Activated naive CD4-positive, alpha-beta T cell treated with anti-CD3 and anti-CD28 coated beads for 36 hours (primary cell): ENCODE data around the gene GABRQ. TPM values are rescaled to one million over a fixed set of nuclear protein-coding genes. Genes with fewer than 3 reads are reported as not detected.
"Not testable (repeated sequence)": the region's sequence is repeated elsewhere in the genome, so short reads cannot be mapped to it uniquely, and the experiment has no call there.

ENCODE experiments used
- CTCF ChIA-PET: fragments of 350-600 bp; sonication (Branson Sonifier 250); formaldehyde crosslinking; loops from one replicate; lab custom pipeline; 2021; ENCODE audit warnings: antibody characterized with exemption; lab: Charles Lee
- DNase-seq: peaks from one replicate; pipeline ENCODE4 v3.0.0-alpha.2; 2020
- H3K27ac Mint-ChIP-seq: one replicate; pipeline ENCODE4 v1.8.0; 2021; ENCODE audit warnings: mild to moderate bottlenecking, mixed read lengths
- H3K27me3 Mint-ChIP-seq: one replicate; pipeline ENCODE4 v1.8.0; 2021; ENCODE audit warnings: low read depth, mixed read lengths
- H3K36me3 Mint-ChIP-seq: one replicate; pipeline ENCODE4 v1.8.0; 2021; ENCODE audit warnings: low read depth, mixed read lengths
- H3K4me1 Mint-ChIP-seq: one replicate; pipeline ENCODE4 v1.8.0; 2021; ENCODE audit warnings: low read depth, mixed read lengths
- H3K4me3 Mint-ChIP-seq: one replicate; pipeline ENCODE4 v1.8.0; 2021; ENCODE audit warnings: mild to moderate bottlenecking, moderate library complexity, mixed read lengths
- H3K9me3 Mint-ChIP-seq: one replicate; pipeline ENCODE4 v1.8.0; 2021; ENCODE audit warnings: mixed read lengths
- intact Hi-C: fragments of 100-400 bp; cut with micrococcal nuclease; formaldehyde crosslinking; loops from one replicate; pipeline ENCODE4 v1.15.1; 2023
- total RNA-seq, 2 experiments: library from RNA; stranded (reverse); gene quantifications; one replicate each; pipeline ENCODE4 v1.2.3, GENCODE V29; 2021

GABRQ gene
- total RNA-seq, 2 experiments from 2014 or later, result 0.05 TPM; not detected in 1

- DNase-seq, CTCF ChIA-PET: not testable (repeated sequence)
Measured at GRCh38 chrX:152681012-152681411, 43.3 kb downstream of the GABRQ start.

GRCh38 chrX:152697952-152698931, 60.5 kb downstream of the GABRQ start, which contains the start of gene MAGEA3:
Gene MAGEA3, plus strand, starts transcription at chrX:152698794. Its CDS starts 2,039 bp downstream, at chrX:152700833.
- H3K4me1 Mint-ChIP-seq, CTCF ChIA-PET, DNase-seq, H3K27me3 Mint-ChIP-seq, intact Hi-C loops, H3K4me3 Mint-ChIP-seq, H3K27ac Mint-ChIP-seq, H3K9me3 Mint-ChIP-seq, H3K36me3 Mint-ChIP-seq: not testable (repeated sequence)

More at GRCh38 chrX:152681012-152681411, 43.3 kb downstream of the GABRQ start:
- H3K4me3 Mint-ChIP-seq, H3K27me3 Mint-ChIP-seq, H3K9me3 Mint-ChIP-seq, H3K4me1 Mint-ChIP-seq, H3K36me3 Mint-ChIP-seq, H3K27ac Mint-ChIP-seq, intact Hi-C loops: not testable (repeated sequence)

DNA sequence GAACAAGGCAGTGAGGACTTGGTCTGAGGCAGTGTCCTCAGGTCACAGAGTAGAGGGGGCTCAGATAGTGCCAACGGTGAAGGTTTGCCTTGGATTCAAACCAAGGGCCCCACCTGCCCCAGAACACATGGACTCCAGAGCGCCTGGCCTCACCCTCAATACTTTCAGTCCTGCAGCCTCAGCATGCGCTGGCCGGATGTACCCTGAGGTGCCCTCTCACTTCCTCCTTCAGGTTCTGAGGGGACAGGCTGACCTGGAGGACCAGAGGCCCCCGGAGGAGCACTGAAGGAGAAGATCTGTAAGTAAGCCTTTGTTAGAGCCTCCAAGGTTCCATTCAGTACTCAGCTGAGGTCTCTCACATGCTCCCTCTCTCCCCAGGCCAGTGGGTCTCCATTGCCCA, 62.7 kb downstream of the GABRQ start:
- CTCF ChIA-PET, H3K4me1 Mint-ChIP-seq, intact Hi-C loops, H3K9me3 Mint-ChIP-seq, H3K27ac Mint-ChIP-seq, DNase-seq, H3K27me3 Mint-ChIP-seq, H3K36me3 Mint-ChIP-seq, H3K4me3 Mint-ChIP-seq: not testable (repeated sequence)

- H3K4me3 Mint-ChIP-seq, CTCF ChIA-PET, H3K27me3 Mint-ChIP-seq, H3K36me3 Mint-ChIP-seq, DNase-seq, H3K4me1 Mint-ChIP-seq, H3K27ac Mint-ChIP-seq, H3K9me3 Mint-ChIP-seq, intact Hi-C loops: not testable (repeated sequence)
Measured at GRCh38 chrX:152706500-152706899, 68.8 kb downstream of the GABRQ start.

Other genes with a start within 250 kb of the GABRQ start
- not detected for gene GABRA3, start 186.6 kb upstream of the GABRQ start, total RNA-seq
- not detected for gene MAGEA3, start 60.9 kb downstream of the GABRQ start, total RNA-seq
- gene CSAG2, start 71.4 kb downstream of the GABRQ start, total RNA-seq, result under 1 TPM; 0.26 to 0.30 TPM
- not detected for gene MAGEA2B, start 76.7 kb downstream of the GABRQ start, total RNA-seq
- gene CSAG1, start 95.8 kb downstream of the GABRQ start, total RNA-seq, result not detected
- gene MAGEA12, start 95.9 kb downstream of the GABRQ start, total RNA-seq, result not detected
- gene MAGEA2, start 115.9 kb downstream of the GABRQ start, total RNA-seq, result not detected
- gene CSAG3, start 121.3 kb downstream of the GABRQ start, total RNA-seq, result under 1 TPM; 0.26 to 0.74 TPM
- gene MAGEA6, start 131.8 kb downstream of the GABRQ start, total RNA-seq, result not detected
- gene CETN2, start 192.9 kb downstream of the GABRQ start, total RNA-seq, result 10 to 100 TPM; 10.1 to 11.9 TPM
- 10 to 100 TPM; 13.3 to 16.2 TPM for gene NSDHL, start 193.2 kb downstream of the GABRQ start, total RNA-seq